ENCODE measurements around the gene KLK6.

DNA sequence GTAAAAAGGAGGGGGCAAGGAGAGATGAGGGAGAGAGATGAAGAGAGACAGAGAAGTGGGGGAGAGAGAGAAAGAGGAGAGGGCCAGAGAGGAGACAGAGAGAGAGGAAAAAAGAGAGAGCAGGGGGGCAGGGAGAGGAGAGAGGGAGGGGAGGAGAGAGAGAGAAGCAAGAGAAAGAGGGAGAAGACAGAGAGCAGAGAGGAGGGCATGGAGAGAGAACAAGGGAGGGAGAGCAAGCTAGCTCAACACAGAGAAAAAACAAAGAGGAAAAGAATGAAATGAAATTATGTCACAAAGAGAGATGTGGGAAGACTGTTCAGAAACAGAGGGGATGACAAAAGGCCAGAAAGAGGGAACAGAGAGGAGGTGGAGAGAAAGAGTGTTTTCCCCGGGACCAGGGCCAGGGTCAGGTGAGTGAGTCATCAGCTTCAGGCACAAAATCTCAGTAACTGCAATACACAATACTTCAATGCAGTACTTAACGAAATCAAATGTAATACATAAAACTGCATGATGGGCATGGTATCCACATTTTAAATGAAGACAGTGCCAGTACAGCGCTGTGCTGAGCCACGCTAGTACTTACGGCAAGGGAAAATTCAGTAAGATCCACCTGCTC is 9.5 kb upstream of the KLK6 start:
- TF ChIP-seq, protein P1, sequence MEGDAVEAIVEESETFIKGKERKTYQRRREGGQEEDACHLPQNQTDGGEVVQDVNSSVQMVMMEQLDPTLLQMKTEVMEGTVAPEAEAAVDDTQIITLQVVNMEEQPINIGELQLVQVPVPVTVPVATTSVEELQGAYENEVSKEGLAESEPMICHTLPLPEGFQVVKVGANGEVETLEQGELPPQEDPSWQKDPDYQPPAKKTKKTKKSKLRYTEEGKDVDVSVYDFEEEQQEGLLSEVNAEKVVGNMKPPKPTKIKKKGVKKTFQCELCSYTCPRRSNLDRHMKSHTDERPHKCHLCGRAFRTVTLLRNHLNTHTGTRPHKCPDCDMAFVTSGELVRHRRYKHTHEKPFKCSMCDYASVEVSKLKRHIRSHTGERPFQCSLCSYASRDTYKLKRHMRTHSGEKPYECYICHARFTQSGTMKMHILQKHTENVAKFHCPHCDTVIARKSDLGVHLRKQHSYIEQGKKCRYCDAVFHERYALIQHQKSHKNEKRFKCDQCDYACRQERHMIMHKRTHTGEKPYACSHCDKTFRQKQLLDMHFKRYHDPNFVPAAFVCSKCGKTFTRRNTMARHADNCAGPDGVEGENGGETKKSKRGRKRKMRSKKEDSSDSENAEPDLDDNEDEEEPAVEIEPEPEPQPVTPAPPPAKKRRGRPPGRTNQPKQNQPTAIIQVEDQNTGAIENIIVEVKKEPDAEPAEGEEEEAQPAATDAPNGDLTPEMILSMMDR (IDR thresholded peaks at IDR 0.05; ENCODE audit: poor library complexity) = no peak
- no peak for TF ChIP-seq EZH2phosphoT487 (IDR thresholded peaks at IDR 0.05; ENCODE audit: low read depth, severe bottlenecking, unreplicated experiment)

All from hepatocyte (in vitro differentiated cells).